HL-60 (cell line): ENCODE results near the gene BAIAP2.

Source experiments
- DNase-seq, 2 experiments: peaks; one replicate each; pipeline ENCODE4 v3.0.0-alpha.2; 2010 to 2020; ENCODE audit warnings: low read depth in 1 of 2, low spot score in 1 of 2
- H3K27ac ChIP-seq: fragments of 250-450 bp; sonication (Bioruptor Pico); replicated peaks from 2 replicates; pipeline ENCODE4 v1.5.1; 2020; ENCODE audit warnings: mild to moderate bottlenecking, moderate library complexity
- H3K27me3 ChIP-seq: fragments of 250-450 bp; sonication (Bioruptor Pico); 2 replicates; pipeline ENCODE4 v1.5.1; 2021; ENCODE audit warnings: mild to moderate bottlenecking, moderate library complexity; ENCODE audit not compliant: insufficient read depth, poor library complexity, severe bottlenecking
- H3K4me3 ChIP-seq: replicated peaks from 2 replicates; pipeline ENCODE4 v1.5.1; 2011; ENCODE audit warnings: mild to moderate bottlenecking, control low read depth, low read length; ENCODE audit not compliant: insufficient read depth
- GABPA ChIP-seq: IDR thresholded peaks from 2 replicates; pipeline ENCODE4 v1.6.1; 2012; ENCODE audit warnings: low read depth
- POLR2AphosphoS5 ChIP-seq: IDR thresholded peaks from 2 replicates; pipeline ENCODE4 v1.6.1; 2012; ENCODE audit warnings: low read depth
- REST ChIP-seq: IDR thresholded peaks from 2 replicates; pipeline ENCODE4 v1.6.1; 2012; ENCODE audit warnings: low read depth; ENCODE audit not compliant: insufficient replicate concordance
- SPI1 ChIP-seq: IDR thresholded peaks from 2 replicates; pipeline ENCODE4 v1.6.1; 2012; ENCODE audit warnings: low read depth, mild to moderate bottlenecking, borderline replicate concordance
- TF ChIP-seq, protein P1 (sequence below): IDR thresholded peaks from one replicate; pipeline ENCODE4 v1.5.1; 2011; ENCODE audit warnings: low read length, control low read depth, inconsistent platforms; ENCODE audit not compliant: insufficient read depth

The BAIAP2 gene

GRCh38 chr17:80996422-80997305, 38.3 kb upstream of the BAIAP2 start:
- Histone ChIP-seq H3K27ac (no peak overlapping the region), H3K27me3 (no peaks in the 10 kb centered on the region), H3K4me3 (no peak overlapping the region)
- TF ChIP-seq REST, result no peak
- no peak for TF ChIP-seq GABPA
- TF ChIP-seq POLR2AphosphoS5, result no peak
- TF ChIP-seq, protein P1, sequence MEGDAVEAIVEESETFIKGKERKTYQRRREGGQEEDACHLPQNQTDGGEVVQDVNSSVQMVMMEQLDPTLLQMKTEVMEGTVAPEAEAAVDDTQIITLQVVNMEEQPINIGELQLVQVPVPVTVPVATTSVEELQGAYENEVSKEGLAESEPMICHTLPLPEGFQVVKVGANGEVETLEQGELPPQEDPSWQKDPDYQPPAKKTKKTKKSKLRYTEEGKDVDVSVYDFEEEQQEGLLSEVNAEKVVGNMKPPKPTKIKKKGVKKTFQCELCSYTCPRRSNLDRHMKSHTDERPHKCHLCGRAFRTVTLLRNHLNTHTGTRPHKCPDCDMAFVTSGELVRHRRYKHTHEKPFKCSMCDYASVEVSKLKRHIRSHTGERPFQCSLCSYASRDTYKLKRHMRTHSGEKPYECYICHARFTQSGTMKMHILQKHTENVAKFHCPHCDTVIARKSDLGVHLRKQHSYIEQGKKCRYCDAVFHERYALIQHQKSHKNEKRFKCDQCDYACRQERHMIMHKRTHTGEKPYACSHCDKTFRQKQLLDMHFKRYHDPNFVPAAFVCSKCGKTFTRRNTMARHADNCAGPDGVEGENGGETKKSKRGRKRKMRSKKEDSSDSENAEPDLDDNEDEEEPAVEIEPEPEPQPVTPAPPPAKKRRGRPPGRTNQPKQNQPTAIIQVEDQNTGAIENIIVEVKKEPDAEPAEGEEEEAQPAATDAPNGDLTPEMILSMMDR, result no peak
- TF ChIP-seq SPI1, result no peak
- DNase-seq, result no peak

GRCh38 chr17:80997424-80998117, 37.4 kb upstream of the BAIAP2 start:
- no peak for DNase-seq
- no peaks in the 10 kb centered on the region for H3K27me3 ChIP-seq
- TF ChIP-seq, protein P1, result no peak
- TF ChIP-seq GABPA (no peak), POLR2AphosphoS5 (no peak), SPI1 (no peak), REST (no peak)
- no peak overlapping the region for H3K4me3 ChIP-seq
- no peak overlapping the region for H3K27ac ChIP-seq

DNA sequence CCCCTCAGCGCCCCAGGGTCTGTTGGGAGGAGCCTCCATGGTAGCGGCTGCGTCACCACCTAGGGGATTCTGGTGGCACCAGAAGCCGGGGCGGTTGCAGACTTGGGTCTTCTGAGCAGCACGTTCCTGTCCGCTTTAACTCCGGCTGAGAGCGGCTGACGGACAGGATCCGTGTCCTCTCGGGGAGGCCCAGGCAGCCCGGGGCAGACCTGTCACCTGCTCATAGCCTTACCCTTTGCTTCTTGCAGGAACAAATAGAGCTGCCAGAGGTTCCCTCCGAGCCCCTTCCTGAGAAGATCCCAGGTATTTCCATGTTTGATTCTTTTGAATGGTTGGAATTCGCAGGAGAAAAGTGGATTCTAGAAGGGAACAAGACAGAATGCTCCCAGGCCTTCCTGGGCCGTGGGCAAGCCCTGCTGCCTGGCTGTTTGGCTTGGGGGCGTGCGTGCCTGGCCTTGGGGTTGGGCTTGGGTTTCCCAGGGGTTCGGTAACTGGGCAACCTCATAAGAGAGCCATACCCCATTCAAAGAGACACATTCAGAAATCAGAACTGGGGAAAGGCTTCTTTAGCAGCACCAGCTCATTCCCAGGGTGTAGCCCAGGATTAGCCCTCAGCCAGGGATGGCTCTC, 36.7 kb upstream of the BAIAP2 start:
- TF ChIP-seq GABPA (no peak), POLR2AphosphoS5 (no peak), SPI1 (no peak), REST (no peak)
- TF ChIP-seq, protein P1, result no peak
- H3K27me3 ChIP-seq, result no peaks in the 10 kb centered on the region
- no peak overlapping the region for H3K27ac ChIP-seq
- DNase-seq, result no peak
- H3K4me3 ChIP-seq, result no peak overlapping the region
